Vagina (tissue), 2 donors: ENCODE data around the gene FADS6. TPM values are rescaled to one million over a fixed set of nuclear protein-coding genes. Genes with fewer than 3 reads are reported as not detected.

Experiments
- DNase-seq, 2 donors: peaks; one replicate each; pipeline ENCODE4 v3.0.0-alpha.2; 2017; ENCODE audit errors: extremely low spot score in 2 of 2
- H3K27ac ChIP-seq: fragments of 200-600 bp; sonication (generic); one replicate; pipeline ENCODE4 v1.5.1; 2019
- H3K27me3 ChIP-seq: fragments of 200-600 bp; sonication (generic); one replicate; pipeline ENCODE4 v1.5.1; 2019
- H3K36me3 ChIP-seq, 2 donors: fragments of 200-600 bp; sonication (generic); one replicate each; pipeline ENCODE4 v1.5.1; 2017 to 2019
- H3K4me1 ChIP-seq: fragments of 200-600 bp; sonication (generic); one replicate; pipeline ENCODE4 v1.5.1; 2019
- H3K4me3 ChIP-seq, 2 donors: fragments of 200-600 bp; sonication (generic); 1 replicate in 1 of 2; 2 replicates in 1 of 2; pipeline ENCODE4 v1.5.1; 2016 to 2019
- H3K9me3 ChIP-seq: fragments of 200-600 bp; sonication (generic); one replicate; pipeline ENCODE4 v1.5.1; 2019
- CTCF ChIP-seq, 3 experiments: fragments of 450-650 bp in 2 of 3; fragments of 200-600 bp in 1 of 3; sonication (generic) in 1 of 3; IDR thresholded peaks; one replicate each; pipeline ENCODE4 v1.5.1; 2017 to 2019; ENCODE audit warnings: antibody characterized with exemption in 3 of 3, mild to moderate bottlenecking in 2 of 3, moderate library complexity in 2 of 3
- POLR2A ChIP-seq, 2 donors: fragments of 450-650 bp; IDR thresholded peaks; one replicate each; pipeline ENCODE4 v1.6.1; 2017; ENCODE audit warnings: antibody characterized with exemption in 2 of 2, mild to moderate bottlenecking in 2 of 2, moderate library complexity in 2 of 2
- POLR2AphosphoS5 ChIP-seq, 2 donors: sonication (generic); formaldehyde crosslinking; IDR thresholded peaks; one replicate each; pipeline ENCODE4 v1.9.0; 2017; ENCODE audit warnings: antibody characterized with exemption in 2 of 2, mild to moderate bottlenecking in 2 of 2, low read depth in 1 of 2; ENCODE audit not compliant: insufficient read depth in 1 of 2
- intact Hi-C: fragments of 100-400 bp; cut with DNase I; formaldehyde crosslinking; loops from one replicate; pipeline ENCODE4 v1.15.1; 2023
- total RNA-seq: library from RNA; depleted of rRNA; stranded (reverse); fragments of >200 nt; gene quantifications from one replicate; pipeline ENCODE4 v1.2.3, GENCODE V29; 2016

FADS6 gene
- total RNA-seq, 1 donor from 2014 or later = 1.5 TPM

DNA sequence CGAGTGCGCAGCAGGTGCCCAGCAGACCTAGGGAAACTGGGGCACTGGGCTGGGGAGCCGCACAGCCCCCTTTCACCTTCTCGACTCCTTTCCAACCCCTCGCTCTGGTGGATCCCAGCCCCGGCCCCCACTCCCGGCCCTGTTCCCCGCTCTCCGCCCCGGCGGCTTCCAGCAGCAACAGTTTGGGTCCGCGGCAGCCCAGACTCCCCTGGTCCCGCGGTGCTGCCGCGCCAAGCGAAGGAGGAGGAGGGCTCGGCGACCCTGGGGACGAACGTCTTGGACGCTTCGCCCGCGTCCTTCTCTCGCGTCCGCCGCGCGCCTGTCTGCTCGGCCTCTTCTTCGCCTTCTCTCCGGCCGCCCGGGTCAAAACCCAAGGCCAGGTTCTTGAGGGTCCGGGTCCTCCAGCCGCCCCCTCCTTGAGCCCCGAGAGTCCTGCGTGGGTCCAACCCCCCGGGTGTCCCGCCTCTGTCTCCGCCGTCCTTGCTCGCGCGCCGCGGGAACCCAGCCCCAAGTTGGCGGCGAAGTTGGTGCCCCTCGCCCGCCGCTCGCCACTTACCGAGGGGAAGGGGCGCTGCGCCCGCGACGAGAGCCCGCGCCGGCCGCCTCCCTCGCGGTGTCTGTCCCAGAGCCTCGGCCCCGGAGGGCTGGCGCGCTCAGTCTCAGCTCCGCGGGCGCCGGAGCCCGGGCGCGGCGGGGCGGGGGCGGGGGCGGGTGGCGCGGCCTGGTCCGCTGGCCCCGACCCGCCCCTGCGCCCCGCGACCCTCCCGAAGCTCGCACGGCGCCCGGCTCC, 32.4 kb downstream of the FADS6 start:
- Histone ChIP-seq H3K27me3 (peaks cover 17% of the 10 kb centered on the region), H3K36me3 (no peaks in the 10 kb centered on the region), H3K4me1 (peaks cover 25% of the 10 kb centered on the region), H3K4me3 (peak overlapping the region; percentile 21 to 39), H3K9me3 (no peaks in the 10 kb centered on the region), H3K27ac (no peak overlapping the region)
- TF ChIP-seq POLR2A (IDR thresholded peaks at IDR 0.05) = no peak
- no peak for TF ChIP-seq POLR2AphosphoS5 (IDR thresholded peaks at IDR 0.05; ENCODE audit: insufficient read depth in 1 of 2, low read depth in 1 of 2)
- no peak for TF ChIP-seq CTCF (IDR thresholded peaks at IDR 0.05)
- intact Hi-C loops = loop anchor here (5.0 kb wide), 1 partner anchor 69 kb away; no protein-coding TSS in a partner anchor
- DNase-seq = no peak

GRCh38 chr17:74860229-74860871, 33.1 kb downstream of the FADS6 start:
- Histone ChIP-seq H3K4me1 (peaks cover 25% of the 10 kb centered on the region), H3K4me3 (peak overlapping the region; percentile 21 to 39), H3K27me3 (peaks cover 17% of the 10 kb centered on the region), H3K36me3 (no peaks in the 10 kb centered on the region), H3K9me3 (no peaks in the 10 kb centered on the region), H3K27ac (no peak overlapping the region)
- no peak for DNase-seq
- intact Hi-C loops = loop anchor here (5.0 kb wide), 1 partner anchor 68 kb away; no protein-coding TSS in a partner anchor
- TF ChIP-seq CTCF (IDR thresholded peaks at IDR 0.05) = no peak
- TF ChIP-seq POLR2AphosphoS5 (IDR thresholded peaks at IDR 0.05; ENCODE audit: insufficient read depth in 1 of 2, low read depth in 1 of 2) = no peak
- TF ChIP-seq POLR2A (IDR thresholded peaks at IDR 0.05) = no peak

DNA sequence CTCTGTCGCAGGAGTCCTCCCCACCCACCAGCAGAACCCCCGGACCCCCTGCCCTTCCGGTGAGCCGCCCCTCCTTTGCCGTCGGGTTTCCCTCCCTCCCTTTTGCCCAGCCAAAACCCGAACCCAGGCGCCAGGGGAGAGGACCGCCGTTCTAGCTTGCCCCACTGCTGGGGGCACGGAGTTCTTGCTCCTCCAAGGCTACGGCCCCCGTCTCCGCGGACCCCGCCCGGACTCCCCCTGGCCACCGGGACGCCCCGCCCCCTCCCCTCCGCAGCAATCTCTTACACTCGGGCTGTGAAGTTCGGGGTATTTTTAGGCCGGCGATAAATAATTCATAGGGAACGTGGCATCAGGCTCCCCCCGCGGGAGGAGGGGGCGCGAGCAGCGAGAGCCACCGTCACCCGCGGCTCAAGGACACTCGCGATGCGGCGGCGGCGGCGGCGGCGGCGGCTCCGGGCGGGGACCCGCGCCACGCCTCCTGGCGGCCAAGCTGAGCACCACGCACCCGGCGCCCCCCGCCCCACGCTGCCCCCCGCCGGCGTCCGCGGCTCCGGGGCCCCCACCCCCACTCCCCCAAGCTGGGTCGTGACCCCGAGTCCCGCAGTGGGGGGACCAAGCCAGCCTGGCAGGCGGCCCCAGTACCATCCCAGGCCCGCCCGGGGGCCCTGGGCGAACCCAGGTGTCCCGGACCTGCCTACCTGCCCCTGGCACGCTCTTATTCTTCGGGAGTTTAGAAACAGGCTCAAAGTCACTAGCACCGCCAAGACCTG, 33.8 kb downstream of the FADS6 start, which contains the start of gene GRIN2C:
Gene GRIN2C (minus strand): TSS at position 427 of the 770 bp plus-strand sequence. CDS start 4,793 bp downstream, outside the sequence.
- Histone ChIP-seq H3K9me3 (no peaks in the 10 kb centered on the region), H3K27ac (no peak within 1 kb of the TSS), H3K27me3 (peaks cover 17% of the 10 kb centered on the region), H3K4me1 (peaks cover 25% of the 10 kb centered on the region), H3K4me3 (peak within 1 kb of the TSS; percentile 21 to 39), H3K36me3 (no peaks in the 10 kb centered on the region)
- TF ChIP-seq CTCF (IDR thresholded peaks at IDR 0.05) = no peak
- no peak for TF ChIP-seq POLR2AphosphoS5 (IDR thresholded peaks at IDR 0.05; ENCODE audit: insufficient read depth in 1 of 2, low read depth in 1 of 2)
- TF ChIP-seq POLR2A (IDR thresholded peaks at IDR 0.05) = no peak
- intact Hi-C loops = loop anchor here (5.0 kb wide), 1 partner anchor 67 kb away; no protein-coding TSS in a partner anchor
- no peak for DNase-seq

GRCh38 chr17:74858672-74859458, 34.6 kb downstream of the FADS6 start:
- peaks cover 17% of the 10 kb centered on the region for H3K27me3 ChIP-seq
- H3K27ac ChIP-seq = no peak overlapping the region
- no peaks in the 10 kb centered on the region for H3K36me3 ChIP-seq
- H3K4me3 ChIP-seq = peak overlapping the region in 1 of 2 donors; percentile 6
- intact Hi-C loops = no loop called here
- no peak for TF ChIP-seq CTCF (IDR thresholded peaks at IDR 0.05)
- no peak for TF ChIP-seq POLR2A (IDR thresholded peaks at IDR 0.05)
- no peak for TF ChIP-seq POLR2AphosphoS5 (IDR thresholded peaks at IDR 0.05; ENCODE audit: insufficient read depth in 1 of 2, low read depth in 1 of 2)
- H3K4me1 ChIP-seq = peaks cover 25% of the 10 kb centered on the region
- no peak for DNase-seq
- no peaks in the 10 kb centered on the region for H3K9me3 ChIP-seq
